Activated T-helper 1 cell treated with anti-CD3 and anti-CD28 coated beads, Interleukin-12 subunit alpha, Interleukin-12 subunit beta, Interleukin-2, Interleukin-4 antibody, amounts not matched to agents 30 ng/mL and 10 ng/mL and 1 ng/mL, durations not matched to agents 14 hours and 24 hours and 36 hours (primary cell): ENCODE data around the gene H2AZ1. TPM values are rescaled to one million over a fixed set of nuclear protein-coding genes. Genes with fewer than 3 reads are reported as not detected.

ENCODE experiments used
- DNase-seq: peaks from one replicate; pipeline ENCODE4 v3.0.0; 2021; ENCODE audit warnings: low spot score
- H3K27ac Mint-ChIP-seq: one replicate; pipeline ENCODE4 v1.8.0; 2021; ENCODE audit warnings: mild to moderate bottlenecking, mixed read lengths
- H3K27me3 Mint-ChIP-seq: one replicate; pipeline ENCODE4 v1.8.0; 2022; ENCODE audit warnings: mild to moderate bottlenecking, moderate library complexity, mixed read lengths; ENCODE audit not compliant: insufficient read depth
- H3K36me3 Mint-ChIP-seq: one replicate; pipeline ENCODE4 v1.8.0; 2021; ENCODE audit warnings: low read depth, mixed read lengths
- H3K4me1 Mint-ChIP-seq: one replicate; pipeline ENCODE4 v1.8.0; 2021; ENCODE audit warnings: low read depth, mixed read lengths
- H3K4me3 Mint-ChIP-seq: one replicate; pipeline ENCODE4 v1.8.0; 2021; ENCODE audit warnings: mild to moderate bottlenecking, moderate library complexity, mixed read lengths
- H3K9me3 Mint-ChIP-seq: one replicate; pipeline ENCODE4 v1.8.0; 2021; ENCODE audit warnings: mixed read lengths
- intact Hi-C: fragments of 100-400 bp; cut with micrococcal nuclease; formaldehyde crosslinking; loops from one replicate; pipeline ENCODE4 v1.15.1; 2024
- total RNA-seq: library from RNA; stranded (reverse); gene quantifications from 2 replicates; pipeline ENCODE4 v1.2.3, GENCODE V29; 2022

H2AZ1 gene
- total RNA-seq = 447 and 450 TPM in 2 replicates

GRCh38 chr4:99949999-99950912 is at the start of gene H2AZ1:
Gene H2AZ1 (minus strand): TSS chr4:99950275. CDS start chr4:99950170, 105 bp downstream.
- H3K27ac Mint-ChIP-seq = no peak within 1 kb of the TSS
- H3K4me3 Mint-ChIP-seq = no peak within 1 kb of the TSS
- peaks cover 19% of the 10 kb centered on the region for H3K36me3 Mint-ChIP-seq
- no peaks in the 10 kb centered on the region for H3K27me3 Mint-ChIP-seq
- intact Hi-C loops = loop anchor here (1.0 to 10.0 kb wide), 18 partner anchors 38 to 1807 kb away; partner anchors contain the start of genes DAPP1, EIF4E, LAMTOR3 and PPP3CA
- peak; percentile 95 for DNase-seq
- H3K4me1 Mint-ChIP-seq = peaks cover 24% of the 10 kb centered on the region
- H3K9me3 Mint-ChIP-seq = no peaks in the 10 kb centered on the region

GRCh38 chr4:99998062-99998867 is 48.2 kb upstream of the H2AZ1 start:
- intact Hi-C loops = loop anchor here (10.0 kb wide), 1 partner anchor 1737 kb away; no protein-coding TSS in a partner anchor
- Mint-ChIP-seq H3K4me1 (no peaks in the 10 kb centered on the region), H3K36me3 (no peaks in the 10 kb centered on the region), H3K4me3 (no peak overlapping the region), H3K27me3 (peaks cover 8% of the 10 kb centered on the region), H3K9me3 (no peaks in the 10 kb centered on the region), H3K27ac (no peak overlapping the region)
- DNase-seq = no peak

- H3K9me3 Mint-ChIP-seq = no peaks in the 10 kb centered on the region
- no peak overlapping the region for H3K27ac Mint-ChIP-seq
- no peak overlapping the region for H3K4me3 Mint-ChIP-seq
- intact Hi-C loops = loop anchor here (10.0 kb wide), 1 partner anchor 1743 kb away; no protein-coding TSS in a partner anchor
- DNase-seq = no peak
- no peaks in the 10 kb centered on the region for H3K4me1 Mint-ChIP-seq
- no peaks in the 10 kb centered on the region for H3K36me3 Mint-ChIP-seq
- peaks cover 10% of the 10 kb centered on the region for H3K27me3 Mint-ChIP-seq
Measured at GRCh38 chr4:99991741-99992140, 41.7 kb upstream of the H2AZ1 start.

GRCh38 chr4:99987681-99988080 is 37.6 kb upstream of the H2AZ1 start:
- Mint-ChIP-seq H3K36me3 (no peaks in the 10 kb centered on the region), H3K9me3 (no peaks in the 10 kb centered on the region), H3K4me3 (no peak overlapping the region), H3K4me1 (no peaks in the 10 kb centered on the region), H3K27ac (no peak overlapping the region), H3K27me3 (peaks cover 5% of the 10 kb centered on the region)
- intact Hi-C loops = no loop called here
- no peak for DNase-seq

- Mint-ChIP-seq H3K27me3 (peaks cover 5% of the 10 kb centered on the region), H3K9me3 (no peaks in the 10 kb centered on the region), H3K36me3 (no peaks in the 10 kb centered on the region), H3K4me3 (no peak overlapping the region), H3K27ac (no peak overlapping the region), H3K4me1 (no peaks in the 10 kb centered on the region)
- intact Hi-C loops = no loop called here
- DNase-seq = no peak
Measured at GRCh38 chr4:99986792-99987191, 36.7 kb upstream of the H2AZ1 start.

- H3K27ac Mint-ChIP-seq = no peak overlapping the region
- no peak overlapping the region for H3K4me3 Mint-ChIP-seq
- no peaks in the 10 kb centered on the region for H3K36me3 Mint-ChIP-seq
- intact Hi-C loops = no loop called here
- peaks cover 5% of the 10 kb centered on the region for H3K9me3 Mint-ChIP-seq
- peaks cover 2% of the 10 kb centered on the region for H3K27me3 Mint-ChIP-seq
- DNase-seq = no peak
- no peaks in the 10 kb centered on the region for H3K4me1 Mint-ChIP-seq
Measured at GRCh38 chr4:99983289-99983943, 33.3 kb upstream of the H2AZ1 start.

- DNase-seq = no peak
- Mint-ChIP-seq H3K27ac (no peak overlapping the region), H3K9me3 (peaks cover 5% of the 10 kb centered on the region), H3K27me3 (peaks cover 2% of the 10 kb centered on the region), H3K36me3 (no peaks in the 10 kb centered on the region), H3K4me3 (no peak overlapping the region), H3K4me1 (no peaks in the 10 kb centered on the region)
- intact Hi-C loops = no loop called here
Measured at GRCh38 chr4:99979872-99980271, 29.8 kb upstream of the H2AZ1 start.

GRCh38 chr4:99971453-99972111 is 21.5 kb upstream of the H2AZ1 start:
- Mint-ChIP-seq H3K27ac (no peak overlapping the region), H3K4me1 (no peaks in the 10 kb centered on the region), H3K4me3 (no peak overlapping the region), H3K27me3 (peaks cover 10% of the 10 kb centered on the region), H3K9me3 (no peaks in the 10 kb centered on the region), H3K36me3 (no peaks in the 10 kb centered on the region)
- intact Hi-C loops = no loop called here
- DNase-seq = no peak

- Mint-ChIP-seq H3K36me3 (no peaks in the 10 kb centered on the region), H3K27me3 (peaks cover 11% of the 10 kb centered on the region), H3K9me3 (no peaks in the 10 kb centered on the region), H3K4me3 (no peak overlapping the region), H3K4me1 (no peaks in the 10 kb centered on the region), H3K27ac (no peak overlapping the region)
- intact Hi-C loops = no loop called here
- no peak for DNase-seq
Measured at GRCh38 chr4:99968330-99968729, 18.3 kb upstream of the H2AZ1 start.

- Mint-ChIP-seq H3K27me3 (peaks cover 8% of the 10 kb centered on the region), H3K36me3 (no peaks in the 10 kb centered on the region), H3K9me3 (no peaks in the 10 kb centered on the region), H3K4me3 (no peak overlapping the region), H3K4me1 (no peaks in the 10 kb centered on the region), H3K27ac (no peak overlapping the region)
- intact Hi-C loops = no loop called here
- no peak for DNase-seq
Measured at GRCh38 chr4:99966692-99967091, 16.6 kb upstream of the H2AZ1 start.

- Mint-ChIP-seq H3K4me3 (no peak overlapping the region), H3K27ac (no peak overlapping the region), H3K9me3 (no peaks in the 10 kb centered on the region), H3K27me3 (peaks cover 8% of the 10 kb centered on the region), H3K36me3 (no peaks in the 10 kb centered on the region), H3K4me1 (no peaks in the 10 kb centered on the region)
- intact Hi-C loops = no loop called here
- DNase-seq = no peak
Measured at GRCh38 chr4:99965674-99966350, 15.7 kb upstream of the H2AZ1 start.

GRCh38 chr4:99965173-99965572 is 15.1 kb upstream of the H2AZ1 start:
- no peak for DNase-seq
- Mint-ChIP-seq H3K9me3 (no peaks in the 10 kb centered on the region), H3K4me1 (no peaks in the 10 kb centered on the region), H3K4me3 (no peak overlapping the region), H3K27me3 (peaks cover 8% of the 10 kb centered on the region), H3K36me3 (no peaks in the 10 kb centered on the region), H3K27ac (no peak overlapping the region)
- intact Hi-C loops = no loop called here
